HG03196 (cell line): ENCODE results near the gene ZNF646.

Experiments used
- ATAC-seq: cut with Tn5 transposase; IDR thresholded peaks from one replicate; pipeline ENCODE4 v1.9.1; 2021; ENCODE audit not compliant: unreplicated experiment

The ZNF646 gene

GRCh38 chr16:31073970-31074813, at the start of gene ZNF646, which contains the start of gene ZNF668:
Gene ZNF646 (plus strand): TSS chr16:31074422. CDS start chr16:31076325, 1,903 bp downstream.
Gene ZNF668 (minus strand): TSS chr16:31074240. CDS start chr16:31064459, 9,781 bp downstream.
- peak; percentile 72 for ATAC-seq

- no peak for ATAC-seq
Observed at GRCh38 chr16:31025339-31025738, 48.9 kb upstream of the ZNF646 start.

GRCh38 chr16:31029272-31029671, 45.0 kb upstream of the ZNF646 start:
- ATAC-seq: no peak

- no peak for ATAC-seq
Observed at GRCh38 chr16:31031276-31031675, 42.9 kb upstream of the ZNF646 start.

- ATAC-seq: peak; percentile 67
Observed at GRCh38 chr16:31032736-31033708, 41.2 kb upstream of the ZNF646 start, which contains the start of gene STX4. Gene STX4 (plus strand): TSS chr16:31033558. CDS start chr16:31033806, 248 bp downstream.

GRCh38 chr16:31033709-31034492, 40.3 kb upstream of the ZNF646 start:
- ATAC-seq: peak; percentile 48

- no peak for ATAC-seq
Observed at GRCh38 chr16:31036691-31037090, 37.5 kb upstream of the ZNF646 start.

- ATAC-seq: no peak
Observed at GRCh38 chr16:31038993-31039392, 35.2 kb upstream of the ZNF646 start.

- no peak for ATAC-seq
Observed at GRCh38 chr16:31042866-31043265, 31.4 kb upstream of the ZNF646 start.

GRCh38 chr16:31043352-31043751, 30.9 kb upstream of the ZNF646 start:
- no peak for ATAC-seq

GRCh38 chr16:31043898-31044481, 30.2 kb upstream of the ZNF646 start:
- ATAC-seq: no peak

- no peak for ATAC-seq
Observed at GRCh38 chr16:31050280-31051030, 23.8 kb upstream of the ZNF646 start.

GRCh38 chr16:31052114-31052513, 22.1 kb upstream of the ZNF646 start:
- no peak for ATAC-seq

GRCh38 chr16:31055613-31056012, 18.6 kb upstream of the ZNF646 start:
- no peak for ATAC-seq

GRCh38 chr16:31061126-31061812, 13.0 kb upstream of the ZNF646 start:
- ATAC-seq: no peak

GRCh38 chr16:31061813-31062440, 12.3 kb upstream of the ZNF646 start:
- ATAC-seq: no peak

- no peak for ATAC-seq
Observed at GRCh38 chr16:31063495-31063842, 10.8 kb upstream of the ZNF646 start.

- no peak for ATAC-seq
Observed at GRCh38 chr16:31063843-31064611, 10.2 kb upstream of the ZNF646 start.
